GM23248 (cell line): ENCODE measurements around the gene ARFRP1.

Experiments used
- EZH2 ChIP-seq: fragments of 200-600 bp; sonication (generic); IDR thresholded peaks from 2 replicates; pipeline ENCODE4 v1.6.1; 2018; ENCODE audit warnings: antibody characterized with exemption, mild to moderate bottlenecking; ENCODE audit not compliant: insufficient read depth, poor library complexity, severe bottlenecking
- EZH2phosphoT487 ChIP-seq: fragments of 200-600 bp; sonication (generic); IDR thresholded peaks from 2 replicates; pipeline ENCODE4 v1.6.1; 2018; ENCODE audit warnings: antibody characterized with exemption, moderate library complexity, mild to moderate bottlenecking, low read depth; ENCODE audit not compliant: insufficient read depth

GRCh38 chr20:63737695-63737944, 29.8 kb upstream of the ARFRP1 start:
- TF ChIP-seq EZH2: no peak
- no peak for TF ChIP-seq EZH2phosphoT487
